ENCODE data around the gene REPS1.
A peak's percentile ranks its signal among the peaks of the same experiment; 100 is the strongest.
"Not testable (repeated sequence)": the region's sequence is repeated elsewhere in the genome, so short reads cannot be mapped to it uniquely, and the experiment has no call there.

REPS1 gene

DNA sequence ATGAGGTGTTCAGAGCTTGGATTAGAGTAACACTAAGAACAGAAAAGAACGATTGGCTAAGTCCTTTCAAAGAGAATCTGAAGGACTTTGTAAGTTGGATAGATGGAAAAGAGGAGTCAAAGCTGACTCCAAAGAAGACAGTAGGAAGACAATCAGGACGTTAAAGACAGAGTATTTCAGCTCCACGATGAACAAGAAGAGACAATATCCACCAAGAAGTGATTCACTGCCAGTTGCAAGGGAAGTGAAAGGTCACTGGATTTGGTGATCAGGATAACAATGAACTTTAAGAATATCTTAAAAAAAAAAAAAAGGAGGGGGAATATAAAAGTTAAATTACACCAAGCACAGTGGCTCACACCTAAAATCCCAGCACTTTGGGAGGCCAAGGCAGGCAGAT, 17.9 kb downstream of the REPS1 start:
- no peak for DNase-seq

DNA sequence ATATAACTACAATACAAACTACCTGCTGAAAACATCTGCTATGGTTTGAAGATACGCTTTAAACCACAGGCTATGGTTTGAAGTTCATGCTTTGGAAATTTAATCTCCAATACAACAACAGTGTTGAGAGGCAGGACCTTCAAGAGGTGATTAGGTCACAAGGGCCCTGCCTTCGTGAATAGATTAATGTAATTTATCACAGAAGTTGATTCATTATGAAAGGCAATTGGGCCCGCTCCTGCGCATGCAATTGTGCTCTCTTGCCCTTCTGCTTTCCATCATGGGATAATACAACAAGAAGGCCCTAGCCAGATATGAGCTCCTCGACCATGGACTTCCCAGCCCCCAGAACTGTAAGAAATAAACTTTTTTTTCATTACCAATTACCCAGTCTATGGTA, 21.2 kb downstream of the REPS1 start:
- no peak for DNase-seq

DNA sequence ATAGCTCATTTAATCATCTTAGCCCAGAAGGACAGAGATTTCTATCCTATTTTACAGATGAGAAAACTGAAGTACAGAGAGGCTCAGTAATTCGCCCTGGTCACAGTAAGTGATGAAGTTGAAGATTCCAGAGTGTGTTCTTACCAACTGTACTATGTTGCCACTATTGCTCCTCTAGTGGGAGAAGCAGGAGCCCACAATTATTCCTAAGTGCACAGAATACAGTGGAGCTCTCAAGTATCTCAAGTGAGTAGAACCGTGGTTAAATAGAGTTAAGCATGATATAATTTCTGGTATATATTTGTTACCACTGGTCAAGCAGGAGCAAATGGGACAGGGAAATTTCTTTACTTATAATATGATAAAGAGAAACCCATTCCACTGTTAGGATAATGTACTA, 22.1 kb downstream of the REPS1 start:
- DNase-seq = no peak

DNA sequence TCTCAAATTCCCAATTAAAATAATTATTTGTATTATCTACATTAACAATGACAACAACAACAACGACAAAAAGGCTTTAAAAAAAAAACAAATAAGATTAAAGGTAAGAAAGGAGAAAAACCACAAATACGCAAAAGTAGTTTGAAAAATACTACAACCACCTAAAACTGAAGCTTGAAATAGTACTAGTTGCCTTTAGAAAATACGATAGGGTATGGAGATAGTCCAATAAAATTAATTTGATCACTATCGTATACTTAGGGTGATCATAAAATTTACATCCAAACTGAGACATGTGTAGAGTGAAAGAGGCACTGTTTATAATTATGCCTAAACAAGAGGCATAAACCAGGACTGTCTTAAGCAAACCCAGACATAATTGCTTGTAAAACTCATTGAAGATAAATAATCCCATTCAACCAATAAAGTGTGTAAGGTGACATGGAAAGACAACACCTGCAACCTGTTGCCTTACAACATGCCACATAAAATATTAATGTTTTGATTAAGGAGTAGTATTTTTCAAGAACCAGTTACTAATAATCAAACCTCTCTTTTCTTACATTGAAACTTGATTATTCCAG, 22.7 kb downstream of the REPS1 start:
- DNase-seq = no peak

DNA sequence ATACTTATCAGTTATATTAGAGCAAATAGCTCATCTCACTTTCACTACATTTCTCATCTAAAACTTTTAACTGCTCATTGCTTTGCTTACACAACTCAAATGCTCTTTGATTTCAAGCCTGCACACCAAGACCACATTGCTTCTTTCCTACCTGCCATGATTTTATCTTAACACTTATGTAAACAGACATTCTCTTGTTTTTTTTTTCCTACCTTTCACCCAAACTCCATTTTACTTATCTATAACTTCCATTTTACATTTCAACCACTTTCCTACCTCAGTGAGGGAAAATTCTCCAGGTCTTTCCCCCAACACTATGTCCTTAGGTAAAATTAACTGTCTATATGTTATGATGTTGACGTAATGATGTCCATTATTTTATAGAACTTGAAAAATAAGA, 24.0 kb downstream of the REPS1 start:
- no peak for DNase-seq

DNA sequence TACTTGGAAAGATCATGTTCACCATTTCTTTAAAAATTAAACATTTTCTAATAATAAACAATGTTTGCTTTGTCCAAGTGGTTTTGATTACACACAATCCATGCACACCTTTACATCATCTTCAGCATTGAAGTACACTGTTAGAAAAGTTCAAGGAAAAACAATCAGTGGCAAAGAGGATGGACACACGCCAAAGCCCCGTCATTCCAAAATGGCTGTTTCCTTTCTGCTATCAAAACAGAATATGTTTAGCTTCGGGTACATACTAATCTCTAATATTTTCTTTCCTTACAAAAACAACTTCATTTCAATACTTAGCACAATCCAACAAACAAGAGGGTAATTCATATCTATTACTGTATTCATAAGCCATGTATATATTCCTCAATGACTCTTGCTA, 24.5 kb downstream of the REPS1 start:
- no peak for DNase-seq

DNA sequence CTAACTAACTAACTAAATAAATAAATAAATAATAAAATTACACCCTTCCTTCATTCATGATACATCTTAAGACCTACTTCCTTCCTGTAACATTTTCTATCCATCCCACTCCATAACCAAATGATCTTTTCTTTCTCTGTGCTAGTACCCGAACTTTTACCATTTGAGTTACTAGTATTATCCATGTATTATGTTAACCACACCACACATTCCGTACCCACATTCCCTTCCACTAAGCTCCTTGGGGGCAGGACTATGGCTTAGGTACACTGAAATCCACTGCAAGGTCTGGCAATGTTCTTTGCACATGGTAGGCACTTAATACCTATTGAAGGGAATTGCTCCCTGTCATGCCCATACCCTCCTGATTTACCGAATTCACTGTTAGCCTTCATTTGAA, 24.9 kb downstream of the REPS1 start:
- no peak for DNase-seq

DNA sequence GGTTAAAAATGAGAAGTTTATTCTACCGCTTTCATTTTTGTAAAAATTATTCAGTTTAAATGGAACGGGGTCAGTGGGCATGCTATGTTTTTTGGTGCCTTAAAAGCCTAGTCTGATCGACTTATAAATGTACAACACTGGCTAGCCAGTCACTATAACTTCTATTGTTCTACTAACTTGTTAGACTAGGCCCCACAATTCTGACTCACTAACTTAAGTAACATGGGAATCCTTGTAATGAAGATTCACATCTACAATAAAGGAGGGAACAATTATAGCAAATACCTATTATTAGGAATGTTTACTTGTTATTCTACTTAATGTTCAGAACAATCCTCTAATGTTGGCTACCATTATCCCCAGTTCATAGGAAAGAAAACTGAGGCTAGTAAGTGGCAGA, 28.5 kb downstream of the REPS1 start:
- no peak for DNase-seq

DNA sequence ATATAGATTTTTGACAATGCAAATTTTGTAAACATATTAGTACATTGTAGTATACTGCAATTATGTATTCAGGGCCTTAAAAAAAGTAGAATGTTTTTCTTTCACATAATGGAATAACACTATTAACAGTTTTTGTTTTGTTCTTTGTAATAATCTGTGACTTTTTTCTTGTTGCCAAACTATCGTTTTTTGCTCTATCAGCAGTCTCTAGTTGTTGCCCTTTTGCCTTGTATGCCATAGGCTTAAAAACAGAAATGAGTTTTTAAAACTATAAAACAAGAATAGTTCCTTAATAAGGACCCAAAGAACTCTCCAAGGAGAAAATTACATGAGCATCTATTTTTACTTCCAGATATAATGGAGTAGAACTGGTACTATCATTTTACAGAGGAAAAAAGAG, 29.5 kb downstream of the REPS1 start:
- no peak for DNase-seq

DNA sequence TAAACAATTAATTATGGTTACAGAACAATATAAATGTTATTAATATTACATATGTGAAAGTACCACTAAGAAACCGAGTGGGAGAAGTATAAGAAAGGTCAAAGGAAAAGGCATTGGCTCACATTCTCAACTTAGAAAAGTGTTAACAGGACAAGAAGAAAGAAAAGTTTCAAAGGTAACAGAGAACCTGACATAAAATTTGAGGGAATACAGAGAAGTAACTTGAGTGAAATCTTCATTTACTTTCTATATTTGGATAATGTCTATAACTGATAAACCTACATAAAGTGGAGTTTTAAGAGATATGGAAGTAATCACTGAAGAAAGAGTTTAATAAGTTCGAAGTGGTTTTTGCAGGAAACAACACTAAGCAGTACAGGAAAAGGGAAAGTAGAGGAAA, 30.1 kb downstream of the REPS1 start:
- DNase-seq = no peak

DNA sequence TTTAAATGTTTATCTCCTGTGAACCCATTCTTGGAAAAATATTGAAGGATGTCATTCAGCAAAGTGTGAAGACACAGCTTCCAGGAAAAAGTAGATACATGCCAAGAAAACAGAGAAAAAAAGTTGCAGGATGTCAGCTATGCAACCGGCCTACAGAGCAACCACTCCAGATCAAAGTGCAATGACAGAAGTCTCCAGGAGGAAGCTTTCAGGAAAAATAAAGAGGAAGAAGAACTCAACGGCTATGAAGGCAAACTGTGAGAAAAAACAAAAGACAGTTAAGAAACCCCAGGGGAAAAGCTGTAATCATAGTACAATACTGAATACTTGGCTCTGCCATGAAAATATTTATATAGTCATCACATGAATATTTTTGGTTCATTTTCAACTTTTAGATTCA, 30.6 kb downstream of the REPS1 start:
- DNase-seq = no peak

DNA sequence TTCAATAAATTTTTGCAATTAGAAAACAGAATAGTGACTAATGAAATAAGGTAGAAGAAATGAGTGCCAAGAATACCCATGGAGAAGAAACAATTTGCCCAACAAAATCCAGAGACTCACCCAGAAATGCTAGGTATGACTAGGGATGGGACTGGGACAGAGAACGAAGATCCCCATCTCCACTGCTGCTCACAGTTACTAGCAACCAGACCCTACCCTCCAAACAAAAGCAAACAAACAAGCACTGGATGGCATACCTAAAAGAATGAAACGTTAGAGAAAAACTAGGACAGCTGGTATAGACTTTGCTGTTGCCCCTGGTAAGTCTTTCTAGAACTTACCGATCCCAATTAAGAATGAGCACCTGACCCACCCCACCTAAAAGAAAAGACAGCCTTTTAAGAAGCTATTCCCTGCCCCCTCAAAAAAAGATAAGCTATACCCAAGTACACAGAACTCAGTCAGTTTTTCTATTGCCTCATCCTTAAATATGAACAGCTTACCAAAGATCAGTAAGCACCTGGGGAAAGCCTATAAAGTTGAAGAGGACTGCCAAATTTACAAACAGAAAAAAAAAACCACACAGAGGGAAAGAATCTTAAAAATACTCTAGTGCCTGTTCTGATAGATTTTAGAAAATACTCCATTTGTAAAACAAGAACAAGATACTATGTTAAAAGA, 31.7 kb downstream of the REPS1 start:
- DNase-seq = no peak

DNA sequence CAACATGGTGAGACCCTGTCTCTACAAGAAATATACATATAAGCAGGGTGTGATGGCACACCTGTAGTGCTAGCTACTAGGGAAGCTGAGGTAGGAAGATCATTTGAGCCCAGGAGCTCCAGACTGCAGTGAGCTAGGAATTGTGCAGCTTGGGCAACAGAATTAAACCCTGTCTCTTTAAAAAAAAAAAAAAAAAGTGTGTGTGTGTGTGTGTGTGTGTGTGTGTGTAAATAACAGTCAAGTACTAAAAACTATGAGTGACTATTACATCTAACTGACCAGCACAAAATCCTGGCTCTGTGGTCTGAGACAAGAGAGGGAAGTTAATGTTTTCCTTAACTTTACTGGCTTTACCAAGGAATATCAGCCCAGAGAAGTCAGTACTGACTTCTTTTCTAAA, 32.8 kb downstream of the REPS1 start:
- no peak for DNase-seq

DNA sequence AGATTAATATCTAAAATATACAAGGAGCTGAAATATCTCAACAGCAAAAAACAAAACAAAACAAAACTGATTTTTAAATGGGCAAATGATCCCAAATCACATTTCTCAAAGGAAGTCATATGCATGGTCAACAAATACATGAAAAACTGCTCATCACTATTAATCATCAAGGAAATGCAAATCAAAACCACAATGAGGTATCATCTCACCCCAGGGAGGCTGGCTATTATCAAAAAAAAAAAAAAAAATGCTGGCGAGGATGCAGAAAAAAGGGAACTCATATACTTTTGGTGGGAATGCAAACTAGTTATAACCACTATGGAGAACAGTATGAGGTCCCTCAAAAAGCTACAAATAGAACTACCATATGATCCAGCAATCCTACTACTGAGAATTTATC, 34.6 kb downstream of the REPS1 start:
- peak; percentile 14 for DNase-seq

DNA sequence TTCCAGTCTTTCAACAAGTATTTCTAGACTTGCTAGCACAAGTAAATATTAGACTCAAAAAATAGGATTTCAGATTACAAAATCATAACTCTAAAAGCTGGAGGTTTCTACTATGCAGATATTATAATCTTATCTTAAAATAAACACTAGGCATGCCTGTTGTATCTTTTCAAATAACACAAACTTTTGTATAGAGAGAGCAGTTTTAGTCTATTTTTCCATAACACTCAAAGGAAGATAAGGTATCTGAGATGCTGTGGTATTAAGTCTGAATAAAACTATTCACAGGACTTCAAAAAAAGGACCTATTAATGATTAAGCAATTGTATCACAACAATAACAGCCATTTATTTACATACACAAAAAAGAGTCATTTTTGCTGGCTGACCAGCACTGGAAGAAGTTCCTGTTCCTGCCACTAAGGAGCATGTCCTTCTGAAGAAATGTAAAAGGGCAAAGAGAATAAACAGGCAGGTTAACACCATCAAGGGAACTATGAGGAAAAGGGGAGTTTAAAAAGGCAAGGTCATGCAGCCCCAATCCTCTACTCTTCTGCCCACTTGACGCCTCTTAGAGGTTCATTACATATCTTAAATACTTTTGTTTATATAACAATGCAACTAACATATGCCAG, 39.4 kb downstream of the REPS1 start:
- no peak for DNase-seq

DNA sequence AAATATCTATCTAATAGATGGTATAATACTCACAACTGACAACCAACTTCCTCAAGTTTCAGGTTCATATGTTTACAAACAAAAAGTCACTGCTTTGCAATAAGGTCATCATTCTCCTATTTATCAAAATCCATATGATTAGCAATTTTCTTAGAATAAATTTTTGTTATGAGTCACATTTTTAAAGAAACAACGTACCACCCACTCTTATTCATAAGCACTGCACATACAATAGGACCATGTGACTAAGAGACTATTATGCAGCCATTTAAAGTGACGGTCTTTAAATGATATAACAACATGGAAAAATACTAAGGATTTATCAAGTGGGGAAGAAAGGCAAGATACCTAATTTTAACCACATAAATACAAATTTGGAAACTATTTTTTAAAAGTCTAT, 40.0 kb downstream of the REPS1 start:
- DNase-seq = no peak

DNA sequence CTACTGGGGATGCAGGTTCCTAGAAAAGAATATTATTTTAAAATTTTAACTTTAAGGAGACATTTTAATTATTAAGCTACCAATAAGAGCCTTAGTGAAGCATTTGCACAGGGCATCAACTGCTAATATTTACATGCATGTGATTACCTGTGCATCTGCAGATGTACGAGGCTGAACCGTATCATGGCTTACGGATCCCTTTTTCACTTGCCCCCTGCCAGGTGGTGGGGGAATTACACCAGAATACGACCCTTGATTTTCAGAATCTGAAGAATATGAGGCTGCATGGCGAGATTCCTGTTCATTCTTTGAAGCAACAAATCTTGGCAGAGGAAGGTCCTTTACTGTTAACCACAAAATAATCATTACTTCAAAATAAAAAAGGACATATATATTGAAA, 42.7 kb downstream of the REPS1 start:
- no peak for DNase-seq

DNA sequence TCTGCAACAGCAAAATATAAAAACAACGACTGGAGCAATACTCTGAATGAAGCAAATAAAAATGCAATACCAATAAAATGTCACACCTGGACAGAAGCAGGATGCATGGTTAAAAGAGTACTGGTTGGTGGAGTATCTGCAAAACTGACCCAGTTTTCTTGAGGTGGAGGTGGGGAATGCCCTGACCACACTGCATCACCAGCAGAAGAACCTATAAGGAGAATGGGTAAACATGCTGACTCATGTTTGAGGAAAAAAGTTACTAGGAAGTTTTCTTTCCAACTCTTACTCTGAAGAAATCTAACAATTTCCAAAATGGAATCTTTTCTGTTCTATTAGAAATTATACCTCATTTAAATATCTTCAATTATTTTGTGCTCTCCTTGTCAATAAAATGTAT, 43.6 kb downstream of the REPS1 start:
- DNase-seq = peak; percentile 43

DNA sequence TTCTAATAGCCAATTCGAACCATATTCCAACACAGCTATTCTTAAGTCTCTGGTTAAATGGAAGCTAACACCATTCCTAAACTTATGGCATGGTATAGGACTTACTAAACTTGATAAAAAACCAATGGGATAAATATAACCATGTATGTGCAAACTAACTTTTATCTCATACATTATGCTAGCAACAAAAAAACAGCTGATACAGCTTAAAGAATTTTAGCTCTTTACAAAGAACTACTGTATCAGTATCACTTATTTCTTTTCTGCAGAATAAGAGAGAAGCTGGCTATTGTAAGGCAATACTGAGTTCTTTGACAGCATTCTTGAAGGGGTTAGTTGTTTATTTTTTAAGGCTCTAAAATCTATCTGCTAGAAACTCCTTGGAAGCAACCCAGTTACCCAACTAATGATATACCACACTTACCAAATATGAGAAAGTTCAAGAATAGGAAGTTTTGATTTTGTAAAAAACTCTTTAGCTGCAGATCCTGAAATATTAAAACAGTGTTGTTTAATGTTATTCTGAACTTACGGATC, 44.9 kb downstream of the REPS1 start:
- no peak for DNase-seq

DNA sequence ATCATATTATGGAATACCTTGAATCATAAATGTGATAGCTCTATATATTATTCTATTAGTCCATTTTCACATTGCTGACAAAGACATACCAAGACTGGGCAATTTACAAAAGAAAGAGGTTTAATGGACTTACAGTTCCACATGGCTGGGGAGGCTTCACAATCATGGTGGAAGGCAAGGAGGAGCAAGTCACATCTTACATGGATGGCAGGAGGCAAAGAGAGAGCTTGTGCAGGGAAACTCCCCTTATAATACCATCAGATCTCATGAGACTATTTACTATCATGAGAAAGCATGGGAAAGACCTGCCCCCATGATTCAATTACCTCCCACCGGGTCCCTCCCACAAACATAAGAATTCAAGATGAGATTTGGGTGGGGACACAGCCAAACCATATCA, 51.2 kb downstream of the REPS1 start:
- not testable (repeated sequence) for DNase-seq

DNA sequence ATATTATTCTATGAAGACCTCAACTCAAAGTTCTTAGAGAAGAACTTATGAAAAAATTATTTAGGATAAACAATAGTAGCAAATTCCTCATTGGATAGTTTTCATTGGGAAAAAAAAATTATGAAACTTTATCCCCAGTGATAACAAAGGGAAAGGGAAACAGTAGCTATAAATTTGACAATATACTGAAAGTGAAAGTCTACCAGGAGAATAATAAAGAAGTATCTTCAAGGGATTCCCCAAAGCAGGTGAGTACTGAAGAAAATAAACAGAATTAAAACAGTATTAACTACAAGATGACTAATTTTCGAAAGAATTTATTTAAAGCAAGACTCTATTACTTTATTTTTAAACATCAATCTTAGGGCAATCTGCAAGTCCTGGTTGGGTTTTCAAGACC, 56.4 kb downstream of the REPS1 start:
- no peak for DNase-seq

DNA sequence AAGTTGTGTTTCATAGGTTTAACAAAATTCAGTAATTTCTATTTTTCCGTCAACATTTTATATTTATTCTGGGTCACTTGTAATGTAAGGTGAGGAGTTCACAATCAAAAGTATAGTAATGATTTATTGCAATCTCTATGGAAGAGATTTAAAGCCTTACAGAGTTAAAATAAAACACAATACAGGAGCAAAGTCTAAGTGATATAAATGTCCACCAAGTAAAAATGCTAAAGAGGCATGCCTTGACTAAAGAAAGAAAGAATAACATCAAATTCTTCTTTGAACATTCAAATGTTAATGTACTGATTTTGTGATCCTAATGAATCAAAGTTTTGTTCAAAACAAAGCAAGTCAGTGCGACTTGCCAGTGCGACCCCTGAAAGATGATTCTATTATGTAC, 61.5 kb downstream of the REPS1 start:
- DNase-seq = no peak

DNA sequence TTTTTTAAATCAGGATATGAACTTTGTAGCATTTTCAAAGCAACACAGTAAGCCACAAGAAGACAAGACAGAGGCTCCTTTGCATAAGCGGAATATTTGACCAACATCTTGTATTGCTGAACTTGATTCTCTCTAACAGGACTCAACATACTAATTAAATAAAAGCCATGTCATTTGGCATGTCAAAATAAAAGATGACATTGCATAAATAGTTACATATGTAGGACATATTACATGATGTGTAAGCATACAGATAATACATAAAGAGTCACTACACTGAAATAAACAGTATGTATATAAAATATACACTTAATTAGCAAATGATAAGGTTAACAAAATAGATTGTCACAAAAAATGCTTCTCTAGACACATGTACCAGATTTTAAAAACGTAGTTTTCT, 62.2 kb downstream of the REPS1 start:
- no peak for DNase-seq

DNA sequence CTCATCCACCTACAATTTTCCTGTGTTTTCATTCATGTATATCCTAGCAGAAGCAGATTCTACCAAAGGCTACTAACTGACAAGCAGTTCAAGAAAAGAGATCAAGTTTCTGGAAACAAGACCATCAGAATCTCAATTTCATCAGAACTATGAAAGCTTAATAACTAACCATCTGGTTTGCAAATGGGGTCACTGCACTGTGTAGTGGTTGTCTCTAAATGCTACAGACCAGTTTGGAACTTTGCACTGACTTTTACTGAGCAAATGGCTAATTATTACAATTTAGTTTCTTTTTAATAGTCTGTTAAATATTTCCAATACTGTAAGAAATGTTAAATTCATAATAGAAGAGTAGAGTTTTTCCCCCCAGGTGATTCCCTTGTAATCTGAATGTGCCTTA, 64.5 kb downstream of the REPS1 start:
- no peak for DNase-seq

DNA sequence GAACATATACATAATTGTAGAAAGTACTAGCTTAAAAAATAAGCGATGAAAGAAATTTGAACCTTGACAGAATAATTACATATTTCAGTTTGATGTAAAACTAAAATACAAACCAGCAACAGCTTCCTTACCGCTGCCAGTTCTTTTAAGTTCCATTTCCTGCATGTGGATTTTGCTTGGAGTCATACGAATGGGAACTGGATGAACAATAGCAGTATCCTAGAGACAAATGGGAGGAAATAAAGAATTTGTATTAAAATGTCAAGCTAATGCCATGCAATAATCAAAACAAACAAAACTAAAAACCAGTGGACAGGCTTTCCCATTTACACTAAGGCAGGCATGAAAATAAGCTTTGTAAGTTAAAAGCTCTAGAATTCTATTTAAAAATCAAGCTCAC, 67.1 kb downstream of the REPS1 start:
- no peak for DNase-seq

All from activated CD4-positive, alpha-beta T cell treated with anti-CD3 and anti-CD28 coated beads, Interleukin-2, amount 50 U/mL, for 16 hours (primary cell).